Urothelium cell line (cell line): ENCODE measurements around the gene WWOX.

ENCODE experiments used
- DNase-seq: peaks from one replicate; pipeline ENCODE4 v3.0.0; 2011; ENCODE audit warnings: low spot score, mixed read lengths
- FAIRE-seq: peaks from 2 replicates; lab custom pipeline; 2011; peaks lifted over from hg19 to GRCh38; lab: Jason Lieb, UNC

The WWOX gene

GRCh38 chr16:79163691-79164387 is 1064.4 kb downstream of the WWOX start:
- no peak for FAIRE-seq

GRCh38 chr16:79164388-79164995 is 1065.0 kb downstream of the WWOX start:
- FAIRE-seq = no peak
- DNase-seq = no peak

More at GRCh38 chr16:79163691-79164387, 1064.4 kb downstream of the WWOX start:
- DNase-seq = no peak

- no peak for DNase-seq
- FAIRE-seq = no peak
Measured at GRCh38 chr16:79165079-79165478, 1065.6 kb downstream of the WWOX start.

- FAIRE-seq (no peak), DNase-seq (no peak)
Measured at GRCh38 chr16:79165506-79165905, 1066.1 kb downstream of the WWOX start.

GRCh38 chr16:79167893-79168292 is 1068.4 kb downstream of the WWOX start:
- DNase-seq (no peak), FAIRE-seq (no peak)

GRCh38 chr16:79168321-79168720 is 1068.9 kb downstream of the WWOX start:
- no peak for DNase-seq
- no peak for FAIRE-seq

GRCh38 chr16:79169239-79169638 is 1069.8 kb downstream of the WWOX start:
- DNase-seq = peak; percentile 42

GRCh38 chr16:79170555-79171246 is 1071.2 kb downstream of the WWOX start:
- FAIRE-seq (no peak), DNase-seq (no peak)

More at GRCh38 chr16:79169239-79169638, 1069.8 kb downstream of the WWOX start:
- FAIRE-seq = no peak

- no peak for FAIRE-seq
- DNase-seq = no peak
Measured at GRCh38 chr16:79171504-79171903, 1072.0 kb downstream of the WWOX start.

- FAIRE-seq (no peak), DNase-seq (no peak)
Measured at GRCh38 chr16:79171931-79172705, 1072.7 kb downstream of the WWOX start.

GRCh38 chr16:79172976-79173500 is 1073.6 kb downstream of the WWOX start:
- FAIRE-seq = no peak

GRCh38 chr16:79173919-79174318 is 1074.5 kb downstream of the WWOX start:
- DNase-seq (no peak), FAIRE-seq (no peak)

More at GRCh38 chr16:79172976-79173500, 1073.6 kb downstream of the WWOX start:
- no peak for DNase-seq

- DNase-seq (no peak), FAIRE-seq (no peak)
Measured at GRCh38 chr16:79175286-79176057, 1076.0 kb downstream of the WWOX start.

- no peak for FAIRE-seq
- no peak for DNase-seq
Measured at GRCh38 chr16:79177018-79177417, 1077.6 kb downstream of the WWOX start.

- DNase-seq (no peak), FAIRE-seq (no peak)
Measured at GRCh38 chr16:79181419-79181818, 1082.0 kb downstream of the WWOX start.

GRCh38 chr16:79182616-79183015 is 1083.2 kb downstream of the WWOX start:
- DNase-seq (peak; percentile 39), FAIRE-seq (peak; percentile 83)

- DNase-seq = no peak
- no peak for FAIRE-seq
Measured at GRCh38 chr16:79183571-79183970, 1084.1 kb downstream of the WWOX start.

- no peak for FAIRE-seq
- no peak for DNase-seq
Measured at GRCh38 chr16:79184464-79185030, 1085.1 kb downstream of the WWOX start.

GRCh38 chr16:79185711-79186110 is 1086.3 kb downstream of the WWOX start:
- no peak for DNase-seq
- no peak for FAIRE-seq

GRCh38 chr16:79186196-79186595 is 1086.7 kb downstream of the WWOX start:
- DNase-seq = no peak
- no peak for FAIRE-seq
